B cell (primary cell): ENCODE measurements around the gene SLC2A3.

Experiments used
- EZH2 ChIP-seq: IDR thresholded peaks from 2 replicates; pipeline ENCODE4 v1.6.1; 2012; ENCODE audit warnings: borderline replicate concordance, low read depth, mild to moderate bottlenecking, moderate library complexity, low read length; ENCODE audit not compliant: insufficient read depth, poor library complexity, severe bottlenecking
- TF ChIP-seq, protein P1 (sequence below): fragments of 200-600 bp; IDR thresholded peaks from one replicate; pipeline ENCODE4 v1.8.0; 2022; ENCODE audit warnings: antibody characterized with exemption, mild to moderate bottlenecking

- TF ChIP-seq, protein P1, sequence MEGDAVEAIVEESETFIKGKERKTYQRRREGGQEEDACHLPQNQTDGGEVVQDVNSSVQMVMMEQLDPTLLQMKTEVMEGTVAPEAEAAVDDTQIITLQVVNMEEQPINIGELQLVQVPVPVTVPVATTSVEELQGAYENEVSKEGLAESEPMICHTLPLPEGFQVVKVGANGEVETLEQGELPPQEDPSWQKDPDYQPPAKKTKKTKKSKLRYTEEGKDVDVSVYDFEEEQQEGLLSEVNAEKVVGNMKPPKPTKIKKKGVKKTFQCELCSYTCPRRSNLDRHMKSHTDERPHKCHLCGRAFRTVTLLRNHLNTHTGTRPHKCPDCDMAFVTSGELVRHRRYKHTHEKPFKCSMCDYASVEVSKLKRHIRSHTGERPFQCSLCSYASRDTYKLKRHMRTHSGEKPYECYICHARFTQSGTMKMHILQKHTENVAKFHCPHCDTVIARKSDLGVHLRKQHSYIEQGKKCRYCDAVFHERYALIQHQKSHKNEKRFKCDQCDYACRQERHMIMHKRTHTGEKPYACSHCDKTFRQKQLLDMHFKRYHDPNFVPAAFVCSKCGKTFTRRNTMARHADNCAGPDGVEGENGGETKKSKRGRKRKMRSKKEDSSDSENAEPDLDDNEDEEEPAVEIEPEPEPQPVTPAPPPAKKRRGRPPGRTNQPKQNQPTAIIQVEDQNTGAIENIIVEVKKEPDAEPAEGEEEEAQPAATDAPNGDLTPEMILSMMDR: peak; percentile 24
- no peak for TF ChIP-seq EZH2
Measured at GRCh38 chr12:7970475-7971252, 34.7 kb upstream of the SLC2A3 start.
